HG03558 (cell line): ENCODE measurements around the gene AHDC1.

Experiments
- ATAC-seq: cut with Tn5 transposase; IDR thresholded peaks from one replicate; pipeline ENCODE4 v1.9.1; 2021; ENCODE audit warnings: moderate number of reproducible peaks; ENCODE audit not compliant: unreplicated experiment; ENCODE audit errors: extremely low read depth

Gene AHDC1

DNA sequence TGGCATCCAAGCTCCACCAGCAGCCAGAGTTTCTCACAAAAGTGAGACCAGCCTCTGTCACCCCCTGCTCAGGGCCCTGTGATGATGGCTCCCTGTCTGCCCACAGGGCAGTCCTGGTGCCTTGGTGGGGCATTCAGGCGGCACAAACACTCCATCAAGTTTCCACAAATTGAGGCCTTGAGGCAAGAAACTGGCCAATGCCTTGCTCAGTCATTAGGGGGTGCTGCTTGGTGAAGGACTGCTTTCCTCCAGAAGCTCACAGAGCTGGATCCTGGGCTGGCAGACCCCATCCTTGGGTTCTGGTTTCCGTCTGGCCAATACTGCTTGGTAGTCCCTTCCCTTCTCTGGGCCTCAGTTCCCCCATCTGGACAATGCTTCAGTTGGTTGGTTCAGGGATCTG is 12.5 kb upstream of the AHDC1 start:
- no peak for ATAC-seq

- ATAC-seq = no peak
These were observed 11.6 kb upstream of the AHDC1 start for GRCh38 chr1:27615346-27616192.

- no peak for ATAC-seq
These were observed 10.8 kb upstream of the AHDC1 start for GRCh38 chr1:27614625-27615344.

- ATAC-seq = no peak
These were observed 10.2 kb upstream of the AHDC1 start for GRCh38 chr1:27614043-27614624.

GRCh38 chr1:27612718-27613117 is 8.8 kb upstream of the AHDC1 start:
- ATAC-seq = no peak

DNA sequence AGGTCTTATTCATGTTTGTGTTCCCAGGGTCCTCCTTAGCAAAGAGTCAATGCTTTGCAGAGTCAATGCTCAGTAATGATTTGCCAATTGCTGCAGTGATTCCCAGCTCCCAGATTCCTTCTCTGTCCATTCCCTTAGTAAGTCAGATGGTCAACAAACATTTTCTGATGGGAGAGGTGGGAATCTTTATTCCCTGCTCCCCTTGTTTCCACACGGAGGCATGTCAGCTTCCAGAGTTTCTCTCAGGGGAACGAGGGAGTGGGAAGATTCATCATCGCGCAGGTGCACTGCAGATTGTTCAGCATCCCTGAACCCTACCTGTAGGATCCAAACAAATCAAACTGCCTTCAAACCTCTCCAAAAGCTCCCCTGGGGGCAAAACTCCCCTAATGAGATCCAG is 7.5 kb upstream of the AHDC1 start:
- ATAC-seq = no peak

- ATAC-seq = no peak
These were observed 5.8 kb upstream of the AHDC1 start for GRCh38 chr1:27609618-27610240.

DNA sequence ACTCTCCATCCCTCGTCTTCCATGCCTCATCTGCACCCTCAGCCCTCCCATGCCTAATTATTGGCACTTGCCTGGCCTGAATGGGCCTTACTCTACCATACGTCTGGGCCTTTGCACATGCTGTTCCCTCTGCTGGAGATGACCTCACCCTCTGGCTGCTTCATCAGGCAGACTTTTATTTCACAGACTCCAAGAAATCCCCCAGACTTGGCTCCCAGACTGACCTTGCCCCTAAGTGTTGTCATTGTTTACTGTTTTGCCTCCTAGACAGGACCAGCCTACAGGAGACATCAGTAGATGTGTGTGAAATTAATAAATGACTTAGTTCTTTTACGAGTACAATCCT is 5.2 kb upstream of the AHDC1 start:
- ATAC-seq = no peak

DNA sequence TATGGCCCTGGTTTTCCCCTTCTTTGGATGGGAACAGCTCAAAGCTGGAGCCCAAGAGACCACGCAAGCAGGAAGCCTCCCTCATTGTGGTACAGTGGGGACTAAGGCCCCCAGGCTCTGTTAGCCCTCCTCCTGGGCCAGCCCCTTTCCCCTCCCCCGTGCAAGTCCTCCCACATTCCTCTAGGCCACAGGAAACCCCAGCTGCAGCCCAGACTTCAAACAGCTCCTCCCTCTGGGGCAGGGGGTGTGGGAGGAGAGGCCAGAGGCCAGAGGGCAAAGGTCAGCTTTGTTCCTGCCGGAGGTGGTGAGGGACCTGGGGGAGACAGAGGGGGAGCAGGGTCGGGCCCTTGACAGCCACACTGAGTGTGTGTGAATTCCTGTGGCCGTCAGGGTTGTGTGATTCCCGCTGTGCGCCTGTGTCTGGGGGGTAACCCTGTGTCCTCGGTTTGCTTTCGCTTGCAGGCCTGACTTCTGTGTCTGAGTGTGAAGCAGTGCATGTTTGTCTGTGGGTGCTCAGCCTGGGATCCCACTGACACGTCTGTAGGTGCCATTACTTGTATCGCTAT is 3.4 kb upstream of the AHDC1 start:
- ATAC-seq = no peak

DNA sequence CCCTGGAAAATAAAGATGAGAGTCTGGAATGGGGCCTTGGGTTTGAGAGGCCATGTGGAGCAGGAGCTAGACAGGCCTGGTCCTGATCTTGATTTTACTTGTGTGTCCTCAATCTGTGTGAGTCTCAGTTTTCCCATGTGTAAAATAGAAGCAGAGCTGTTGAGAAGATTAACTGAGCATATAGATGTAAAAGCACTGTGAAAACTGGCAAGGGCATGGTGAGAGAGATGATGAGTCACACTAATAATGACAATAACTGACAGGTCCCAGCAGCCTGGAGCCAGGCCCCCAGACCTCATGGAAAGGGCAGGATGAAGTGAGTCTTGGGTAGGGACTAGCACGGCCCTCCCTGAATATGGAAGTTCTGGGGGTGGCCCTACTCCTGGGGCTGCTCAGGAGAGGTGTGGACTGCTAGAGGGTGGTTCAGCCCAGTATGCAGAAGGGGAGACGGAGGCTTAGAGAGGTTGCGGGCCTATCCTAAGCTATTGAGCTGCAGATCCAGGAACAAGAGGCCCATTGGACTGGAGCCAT is 2.8 kb upstream of the AHDC1 start:
- no peak for ATAC-seq

DNA sequence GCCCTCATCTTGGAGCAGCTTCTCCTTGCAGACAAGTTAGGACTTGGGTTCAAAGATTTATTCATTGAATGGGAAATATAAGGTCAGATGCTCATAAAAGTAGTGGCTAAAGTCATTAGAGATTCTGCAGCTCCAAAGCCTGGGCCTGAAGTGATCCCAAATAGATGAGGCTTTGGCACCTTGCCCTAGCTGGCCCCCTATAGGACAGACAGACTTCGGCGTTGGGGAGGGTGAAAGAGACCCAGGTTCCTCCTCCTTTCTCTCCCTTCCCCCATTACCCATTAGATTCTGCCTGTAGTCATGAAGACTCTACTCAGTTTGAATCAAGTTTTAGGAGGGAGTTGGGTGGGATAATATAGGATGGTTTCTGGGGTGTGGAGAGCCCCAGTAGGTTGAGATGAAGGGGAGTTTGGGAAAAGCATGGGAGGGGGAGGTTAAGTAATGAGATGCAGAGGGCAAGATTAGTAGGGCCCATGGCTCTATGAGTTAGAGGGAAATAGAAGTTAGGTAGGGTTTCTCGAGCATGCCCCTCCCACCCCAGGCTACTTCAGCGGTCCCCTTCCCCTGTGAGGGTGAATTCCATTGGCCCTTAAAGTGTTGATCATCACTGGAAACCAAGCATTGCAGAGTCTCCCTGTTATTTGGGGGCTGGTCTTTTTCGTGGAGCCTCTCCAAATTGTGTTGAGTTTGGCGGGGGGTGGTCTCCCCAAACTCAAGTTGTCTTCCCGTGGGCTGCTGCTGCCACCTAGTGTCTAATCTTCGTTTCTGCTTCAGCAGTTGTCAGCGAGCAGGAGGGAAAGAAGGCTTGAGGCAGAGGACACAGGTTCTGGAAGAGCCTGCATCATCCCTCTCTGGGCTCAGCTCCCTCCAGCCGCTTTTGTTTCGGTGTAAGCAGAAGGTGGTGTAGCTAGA is 2.1 kb upstream of the AHDC1 start:
- ATAC-seq = no peak

- no peak for ATAC-seq
These were observed 1.4 kb upstream of the AHDC1 start for GRCh38 chr1:27605300-27605766.

- ATAC-seq = no peak
These were observed 795 bp upstream of the AHDC1 start for GRCh38 chr1:27604579-27605299.

DNA sequence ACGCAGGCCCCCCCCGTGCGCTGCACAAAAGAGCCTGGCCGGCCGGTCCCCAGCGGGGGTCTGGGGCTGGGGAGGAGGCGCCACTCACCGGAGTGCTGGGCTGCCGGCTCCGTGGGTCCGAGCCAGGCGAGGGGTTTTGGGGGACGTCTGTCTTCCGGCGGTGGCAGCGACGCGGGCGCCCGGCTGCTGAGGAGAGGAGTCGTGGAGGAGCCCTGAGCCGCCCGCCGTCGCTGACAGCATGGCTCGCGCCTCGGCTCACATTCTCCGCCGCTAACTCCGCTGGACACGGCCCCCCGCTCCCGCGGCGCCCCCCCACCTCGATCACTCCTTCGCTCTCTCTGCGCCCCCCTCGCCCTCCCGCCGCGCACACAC is 649 bp downstream of the AHDC1 start:
- no peak for ATAC-seq

DNA sequence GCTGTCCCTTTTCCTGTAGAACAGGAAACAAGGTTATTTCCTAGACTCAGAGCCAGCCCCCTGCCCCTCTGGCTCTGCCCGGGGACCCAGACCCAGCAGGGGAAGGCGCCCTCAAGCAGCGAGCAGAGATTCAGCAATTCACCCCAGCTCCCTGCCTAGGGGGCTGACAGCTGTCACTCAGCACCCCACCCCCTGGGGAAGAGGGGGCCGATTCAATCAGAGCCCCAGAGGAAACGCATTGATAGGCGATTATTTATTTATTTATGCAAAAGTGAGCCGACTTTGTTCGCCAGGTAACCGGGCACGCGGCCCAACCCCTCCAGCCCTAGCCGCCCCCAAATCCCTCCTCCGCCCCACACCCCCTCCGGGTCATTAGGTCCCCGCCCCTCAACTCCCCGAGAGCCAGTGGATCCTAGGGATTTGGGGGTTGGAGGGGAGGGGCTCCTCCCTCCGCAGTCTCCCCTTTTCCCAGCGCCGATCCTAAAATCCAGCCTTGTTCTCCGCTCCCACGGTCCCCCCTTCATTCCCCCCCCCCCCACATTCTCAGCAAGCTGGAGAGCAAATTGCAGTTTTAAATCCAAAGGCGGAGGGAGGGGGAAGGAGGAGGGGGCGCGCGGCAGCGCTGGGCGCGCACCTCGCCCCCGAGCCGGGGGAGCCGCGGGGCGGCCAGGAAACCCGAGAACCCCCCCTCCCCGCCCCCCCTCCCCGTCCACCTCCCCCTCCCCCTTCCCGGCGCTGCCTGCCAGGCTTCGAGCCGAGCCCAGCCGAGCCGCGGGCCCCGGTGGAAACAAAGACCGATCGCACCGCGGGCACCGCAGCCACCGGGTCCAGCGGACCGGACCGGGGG is 1.3 kb downstream of the AHDC1 start:
- ATAC-seq = no peak

DNA sequence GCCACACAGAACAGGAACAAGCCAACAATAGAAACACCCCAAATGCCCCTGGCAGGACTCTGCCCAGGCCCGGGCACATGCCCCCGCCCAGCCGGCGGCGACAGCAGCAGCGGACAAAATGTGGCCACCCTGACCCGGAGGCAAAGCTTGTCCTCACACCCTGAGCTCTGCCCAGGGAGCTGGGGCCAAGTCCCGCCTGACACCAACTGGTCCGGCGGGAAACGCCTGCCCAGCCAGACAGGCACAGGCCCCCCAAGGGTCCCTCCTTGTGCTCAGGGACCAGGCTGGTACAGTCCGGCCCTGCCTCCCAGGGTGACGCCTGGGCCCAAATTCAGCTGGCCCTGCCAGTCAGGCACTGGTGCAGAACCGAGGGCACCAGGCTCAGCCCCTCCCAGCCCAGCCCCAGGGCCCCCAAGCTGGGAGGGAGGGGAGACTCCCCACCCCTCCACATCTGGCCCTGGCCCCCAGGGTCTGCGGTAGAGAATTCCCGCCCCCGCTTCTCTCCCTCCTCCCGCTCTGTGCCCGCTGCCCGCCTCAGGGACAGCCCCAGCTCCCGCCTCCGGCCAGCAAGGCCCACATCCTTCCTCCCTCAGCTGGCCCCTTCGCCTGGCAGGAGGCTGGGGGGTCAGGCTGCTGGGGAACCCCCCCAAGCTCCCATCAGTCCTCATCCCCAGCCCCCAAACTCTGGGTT is 2.0 kb downstream of the AHDC1 start:
- ATAC-seq = no peak

DNA sequence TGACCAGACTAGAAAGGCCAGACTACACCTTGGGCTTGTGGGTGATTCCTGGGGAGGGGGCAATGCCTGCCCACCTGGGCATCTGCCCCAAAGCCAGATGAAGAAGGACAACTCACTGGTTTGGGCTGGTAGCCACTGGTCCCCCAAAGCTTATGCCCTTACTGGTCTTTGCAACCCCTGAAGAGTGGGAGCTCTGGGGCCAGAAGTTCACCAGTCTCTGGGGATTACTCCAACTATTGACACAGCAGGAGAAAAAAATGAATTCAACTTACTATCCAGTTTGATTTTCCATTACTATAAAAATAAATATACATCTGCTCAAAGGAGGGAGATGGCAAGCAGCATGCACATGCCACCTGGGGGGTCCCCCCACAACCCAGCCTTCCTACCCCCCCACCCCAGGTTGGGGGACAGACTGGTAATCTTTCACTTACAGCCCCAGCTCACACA is 2.6 kb downstream of the AHDC1 start:
- no peak for ATAC-seq
